LNCaP clone FGC (cell line): ENCODE results near the gene CTSA.

Source experiments
- DNase-seq: peaks from one replicate; pipeline ENCODE4 v3.0.0-alpha.2; 2011; ENCODE audit warnings: low read depth
- H3K4me3 ChIP-seq: 2 replicates; pipeline ENCODE4 v1.5.1; 2011; ENCODE audit warnings: mild to moderate bottlenecking, low read depth, low read length, control low read depth
- TF ChIP-seq, protein P1 (sequence below): IDR thresholded peaks from 2 replicates; pipeline ENCODE4 v1.5.1; 2012; ENCODE audit warnings: mild to moderate bottlenecking; ENCODE audit not compliant: control insufficient read depth, insufficient read depth; ENCODE audit errors: extremely low read depth

The CTSA gene

DNA sequence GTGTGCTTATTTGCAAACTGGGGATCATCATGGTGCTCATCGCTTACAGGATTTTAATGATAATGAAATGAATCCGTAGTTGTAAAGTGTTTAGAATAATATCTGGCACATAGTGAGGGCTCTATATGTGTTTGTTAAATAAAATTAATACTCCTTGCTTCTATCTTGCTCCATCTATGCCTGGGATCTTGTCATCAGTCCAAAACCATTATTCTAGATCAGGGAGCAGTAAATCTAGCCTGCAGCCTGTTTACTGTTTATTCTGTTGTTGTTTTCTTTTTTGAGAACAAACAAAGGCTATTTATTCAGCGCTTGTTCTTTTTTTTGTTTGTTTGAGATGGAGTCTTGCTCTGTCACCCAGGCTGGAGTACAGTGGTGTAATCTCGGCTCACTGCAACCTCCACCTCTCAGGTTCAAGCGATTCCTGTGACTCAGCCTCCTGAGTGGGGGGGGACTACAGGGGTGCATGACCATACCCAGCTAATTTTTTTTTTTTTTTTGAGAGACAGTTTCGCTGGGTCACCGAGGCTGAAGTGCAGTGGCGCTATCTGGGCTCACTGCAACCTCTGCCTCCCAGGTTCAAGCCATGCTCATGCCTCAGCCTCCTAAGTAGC is 42.1 kb upstream of the CTSA start:
- TF ChIP-seq, protein P1, sequence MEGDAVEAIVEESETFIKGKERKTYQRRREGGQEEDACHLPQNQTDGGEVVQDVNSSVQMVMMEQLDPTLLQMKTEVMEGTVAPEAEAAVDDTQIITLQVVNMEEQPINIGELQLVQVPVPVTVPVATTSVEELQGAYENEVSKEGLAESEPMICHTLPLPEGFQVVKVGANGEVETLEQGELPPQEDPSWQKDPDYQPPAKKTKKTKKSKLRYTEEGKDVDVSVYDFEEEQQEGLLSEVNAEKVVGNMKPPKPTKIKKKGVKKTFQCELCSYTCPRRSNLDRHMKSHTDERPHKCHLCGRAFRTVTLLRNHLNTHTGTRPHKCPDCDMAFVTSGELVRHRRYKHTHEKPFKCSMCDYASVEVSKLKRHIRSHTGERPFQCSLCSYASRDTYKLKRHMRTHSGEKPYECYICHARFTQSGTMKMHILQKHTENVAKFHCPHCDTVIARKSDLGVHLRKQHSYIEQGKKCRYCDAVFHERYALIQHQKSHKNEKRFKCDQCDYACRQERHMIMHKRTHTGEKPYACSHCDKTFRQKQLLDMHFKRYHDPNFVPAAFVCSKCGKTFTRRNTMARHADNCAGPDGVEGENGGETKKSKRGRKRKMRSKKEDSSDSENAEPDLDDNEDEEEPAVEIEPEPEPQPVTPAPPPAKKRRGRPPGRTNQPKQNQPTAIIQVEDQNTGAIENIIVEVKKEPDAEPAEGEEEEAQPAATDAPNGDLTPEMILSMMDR: no peak
- no peak overlapping the region for H3K4me3 ChIP-seq
- DNase-seq: peak; percentile 44

- TF ChIP-seq, protein P1: no peak
- no peak for DNase-seq
- no peak overlapping the region for H3K4me3 ChIP-seq
Measured at GRCh38 chr20:45850238-45850637, 40.9 kb upstream of the CTSA start.

DNA sequence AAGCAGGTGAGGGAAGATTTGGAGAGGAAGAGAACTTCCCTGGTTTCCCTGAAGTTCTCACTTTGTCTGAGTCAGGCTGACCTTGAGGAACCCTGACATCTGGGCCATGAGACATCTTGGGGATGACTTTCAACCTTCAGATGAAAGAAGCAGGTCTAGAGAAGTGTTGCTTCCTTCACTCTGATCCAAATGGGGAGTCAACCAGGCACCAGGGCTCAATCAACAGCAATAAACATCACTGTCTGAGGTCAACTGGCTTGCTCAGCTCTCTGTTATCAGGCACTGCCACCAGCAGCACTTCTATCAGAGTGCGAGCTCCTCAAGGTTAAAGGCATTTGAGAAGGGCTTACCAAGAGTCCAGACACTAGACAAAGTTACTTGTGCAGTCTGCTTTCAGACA is 40.2 kb upstream of the CTSA start:
- H3K4me3 ChIP-seq: no peak overlapping the region
- TF ChIP-seq, protein P1: no peak
- DNase-seq: no peak

DNA sequence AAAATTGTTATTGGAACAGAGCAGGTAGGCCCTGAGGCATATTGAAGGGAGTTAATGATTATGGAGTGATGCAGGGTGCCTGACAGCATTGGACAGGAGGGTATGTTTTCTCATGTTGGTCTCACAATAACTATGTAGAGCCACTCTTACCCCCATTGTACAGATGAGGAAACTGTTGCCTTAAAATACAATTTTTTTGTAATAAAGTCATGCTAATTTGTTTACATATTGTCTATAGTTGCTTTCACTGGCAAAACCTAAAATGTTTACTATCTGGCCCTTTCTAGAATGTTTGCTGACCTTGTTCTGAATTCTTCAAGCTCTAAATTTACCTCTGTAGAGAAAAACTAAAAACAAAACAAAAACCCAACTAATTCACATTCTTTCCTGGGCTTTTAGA is 39.6 kb upstream of the CTSA start:
- no peak for DNase-seq
- no peak overlapping the region for H3K4me3 ChIP-seq
- TF ChIP-seq, protein P1: no peak

DNA sequence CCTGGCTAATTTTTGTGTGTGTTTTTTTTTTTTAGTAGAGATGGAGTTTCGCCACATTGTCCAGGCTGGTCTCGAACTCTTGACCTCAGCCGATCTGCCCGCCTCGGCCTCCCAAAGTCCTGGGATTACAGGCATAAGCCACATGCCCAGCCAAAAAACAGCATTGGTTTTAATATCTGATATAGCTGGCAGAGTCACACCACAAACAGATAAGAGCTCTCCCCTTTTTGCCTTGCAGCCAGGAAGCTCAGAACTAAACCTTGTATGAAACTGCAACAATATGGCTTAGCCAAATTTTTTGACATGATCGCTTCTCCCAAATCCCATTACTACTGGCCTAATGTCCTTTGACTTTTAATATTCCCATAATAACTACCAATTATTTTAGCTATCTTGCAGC is 38.8 kb upstream of the CTSA start:
- no peak for DNase-seq
- TF ChIP-seq, protein P1: no peak
- no peak overlapping the region for H3K4me3 ChIP-seq

- TF ChIP-seq, protein P1: no peak
- H3K4me3 ChIP-seq: no peak overlapping the region
- DNase-seq: no peak
Measured at GRCh38 chr20:45853484-45853883, 37.7 kb upstream of the CTSA start.
